ENCODE results near the gene JARID2.

DNA sequence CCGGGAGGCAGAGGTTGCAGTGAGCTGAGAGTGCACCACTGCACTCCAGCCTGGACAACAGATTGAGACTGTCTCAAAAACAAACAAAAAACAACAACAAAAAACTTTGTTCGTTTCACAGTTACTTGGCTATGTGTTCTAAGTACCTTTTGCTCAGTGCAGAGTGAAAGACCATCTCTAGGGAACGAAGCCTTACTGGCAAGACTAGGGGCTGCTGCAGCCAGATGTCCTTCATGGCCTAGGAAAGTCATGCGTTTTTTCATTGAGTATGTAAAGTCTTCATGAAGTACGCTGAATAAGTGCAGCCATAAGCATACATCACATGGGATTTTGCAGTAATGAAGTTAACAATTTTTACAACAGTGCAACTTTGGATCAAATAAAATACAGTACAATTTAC is 111.1 kb downstream of the JARID2 start:
- TF ChIP-seq, protein P1, sequence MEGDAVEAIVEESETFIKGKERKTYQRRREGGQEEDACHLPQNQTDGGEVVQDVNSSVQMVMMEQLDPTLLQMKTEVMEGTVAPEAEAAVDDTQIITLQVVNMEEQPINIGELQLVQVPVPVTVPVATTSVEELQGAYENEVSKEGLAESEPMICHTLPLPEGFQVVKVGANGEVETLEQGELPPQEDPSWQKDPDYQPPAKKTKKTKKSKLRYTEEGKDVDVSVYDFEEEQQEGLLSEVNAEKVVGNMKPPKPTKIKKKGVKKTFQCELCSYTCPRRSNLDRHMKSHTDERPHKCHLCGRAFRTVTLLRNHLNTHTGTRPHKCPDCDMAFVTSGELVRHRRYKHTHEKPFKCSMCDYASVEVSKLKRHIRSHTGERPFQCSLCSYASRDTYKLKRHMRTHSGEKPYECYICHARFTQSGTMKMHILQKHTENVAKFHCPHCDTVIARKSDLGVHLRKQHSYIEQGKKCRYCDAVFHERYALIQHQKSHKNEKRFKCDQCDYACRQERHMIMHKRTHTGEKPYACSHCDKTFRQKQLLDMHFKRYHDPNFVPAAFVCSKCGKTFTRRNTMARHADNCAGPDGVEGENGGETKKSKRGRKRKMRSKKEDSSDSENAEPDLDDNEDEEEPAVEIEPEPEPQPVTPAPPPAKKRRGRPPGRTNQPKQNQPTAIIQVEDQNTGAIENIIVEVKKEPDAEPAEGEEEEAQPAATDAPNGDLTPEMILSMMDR (IDR thresholded peaks at IDR 0.05) = no peak
- no peak for TF ChIP-seq EZH2 (IDR thresholded peaks at IDR 0.05)
- TF ChIP-seq EZH2phosphoT487 (IDR thresholded peaks at IDR 0.05) = no peak
